ENCODE results near the gene COPS7A.

The COPS7A gene

DNA sequence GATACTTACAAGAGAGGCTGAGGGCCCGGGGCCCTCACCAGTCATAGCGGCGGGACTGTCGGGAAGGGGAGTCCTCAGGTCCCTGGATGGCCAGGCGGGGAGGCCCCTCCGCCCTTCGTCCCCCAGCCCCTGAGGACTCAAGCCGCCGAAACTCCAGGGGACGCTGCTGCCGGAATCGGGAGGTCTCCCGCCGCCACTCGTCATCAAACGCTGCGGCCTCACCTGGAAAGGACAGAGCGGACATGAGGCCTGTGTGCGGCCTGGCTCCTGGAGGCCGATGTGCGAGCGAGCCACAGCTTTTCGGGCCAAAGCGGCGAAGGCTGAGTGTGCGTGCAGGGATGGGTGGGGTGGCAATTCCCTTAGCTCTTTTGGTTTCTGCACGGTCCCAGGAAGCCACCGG, 24.9 kb downstream of the COPS7A start:
- no peak for DNase-seq (ENCODE audit: extremely low read depth in 1 of 2, low read depth in 1 of 2)

GRCh38 chr12:6750506-6750905, 26.7 kb downstream of the COPS7A start:
- no peak for DNase-seq (ENCODE audit: extremely low read depth in 1 of 2, low read depth in 1 of 2)

GRCh38 chr12:6751767-6752166, 27.9 kb downstream of the COPS7A start:
- no peak for DNase-seq (ENCODE audit: extremely low read depth in 1 of 2, low read depth in 1 of 2)

- DNase-seq (ENCODE audit: extremely low read depth in 1 of 2, low read depth in 1 of 2) = no peak
These were observed 28.5 kb downstream of the COPS7A start for GRCh38 chr12:6752167-6752920.

DNA sequence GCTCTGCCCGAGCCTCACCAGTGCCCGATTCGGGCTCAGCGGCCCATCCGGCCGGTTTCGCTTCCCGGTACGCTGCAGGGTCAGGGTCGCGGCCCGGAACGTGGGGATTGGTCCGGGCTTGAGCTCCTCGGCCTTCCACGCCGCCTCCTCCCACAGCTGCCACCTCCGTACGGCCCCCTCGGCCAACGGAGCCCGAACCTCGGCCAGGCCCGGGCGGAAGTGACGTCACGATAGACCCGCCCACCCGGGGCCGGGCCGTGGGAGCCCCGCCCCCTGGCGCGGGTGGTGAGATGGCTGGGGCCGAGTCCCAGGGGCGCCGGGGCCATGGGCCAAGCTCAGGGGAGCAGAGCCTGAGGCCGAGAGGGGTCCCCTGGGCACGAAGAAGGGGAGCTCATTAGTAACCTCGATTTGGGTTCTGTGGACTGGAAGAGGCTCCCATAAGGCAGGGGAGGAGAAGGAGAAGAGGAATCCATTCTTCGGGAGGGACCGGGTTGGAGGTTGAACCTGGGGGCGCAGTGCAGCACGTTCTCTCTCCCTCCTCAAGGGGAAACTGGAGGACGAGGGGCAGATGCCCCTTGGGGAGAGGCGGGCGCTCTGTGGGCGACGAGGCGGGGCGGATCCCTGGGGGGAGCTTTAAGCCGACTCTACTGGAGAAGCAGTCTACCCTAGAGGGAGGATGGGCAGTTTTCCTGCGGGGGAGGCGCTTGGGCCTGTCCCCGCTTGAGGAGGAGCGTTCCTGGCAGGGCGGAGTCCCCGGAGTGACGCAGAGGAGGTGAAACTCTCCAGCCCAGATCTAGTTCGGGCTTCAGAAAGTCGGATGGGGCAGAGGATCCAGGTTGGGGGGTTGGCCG, 29.3 kb downstream of the COPS7A start, which contains the start of gene MLF2:
TSS of gene MLF2 (minus strand) at position 221 of the 851 bp plus-strand sequence. CDS start 807 bp downstream, outside the sequence.
- DNase-seq (ENCODE audit: extremely low read depth in 1 of 2, low read depth in 1 of 2) = peak; percentile 93 to 98

- no peak for DNase-seq (ENCODE audit: extremely low read depth in 1 of 2, low read depth in 1 of 2)
These were observed 30.0 kb downstream of the COPS7A start for GRCh38 chr12:6753772-6754356.

GRCh38 chr12:6754411-6754810, 30.6 kb downstream of the COPS7A start:
- DNase-seq (ENCODE audit: extremely low read depth in 1 of 2, low read depth in 1 of 2) = no peak

DNA sequence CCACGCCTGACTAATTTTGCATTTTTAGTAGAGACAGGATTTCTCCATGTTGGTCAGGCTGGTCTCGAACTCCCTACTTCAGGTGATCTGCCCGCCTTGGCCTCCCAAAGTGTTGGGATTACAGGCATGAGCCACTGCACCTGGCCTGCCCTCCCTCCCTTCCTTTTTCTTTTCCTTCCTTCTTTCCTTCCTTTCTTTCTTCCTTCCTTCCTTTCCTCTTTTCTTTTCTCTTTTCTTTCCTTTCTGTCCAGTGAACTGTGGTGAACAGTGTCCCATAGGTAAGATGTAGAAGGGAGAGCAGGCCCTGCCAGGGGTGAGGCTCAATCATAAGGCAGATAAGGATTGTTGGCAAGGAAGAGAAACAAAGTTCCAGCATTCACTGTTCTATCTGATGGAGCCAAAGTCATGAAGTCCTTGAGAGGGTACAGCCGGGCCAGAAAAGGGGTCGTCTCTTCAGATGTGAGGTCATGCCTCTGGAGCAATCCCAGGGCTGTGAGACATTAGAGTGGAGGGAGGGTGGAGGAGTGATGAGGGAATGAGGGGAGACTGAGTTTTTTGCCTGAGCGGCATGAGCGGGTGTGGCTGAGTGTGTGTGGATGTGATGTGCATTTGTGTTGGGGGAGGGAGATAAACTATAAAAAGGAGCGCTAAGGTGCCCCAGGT, 33.3 kb downstream of the COPS7A start:
- DNase-seq (ENCODE audit: extremely low read depth in 1 of 2, low read depth in 1 of 2) = no peak

DNA sequence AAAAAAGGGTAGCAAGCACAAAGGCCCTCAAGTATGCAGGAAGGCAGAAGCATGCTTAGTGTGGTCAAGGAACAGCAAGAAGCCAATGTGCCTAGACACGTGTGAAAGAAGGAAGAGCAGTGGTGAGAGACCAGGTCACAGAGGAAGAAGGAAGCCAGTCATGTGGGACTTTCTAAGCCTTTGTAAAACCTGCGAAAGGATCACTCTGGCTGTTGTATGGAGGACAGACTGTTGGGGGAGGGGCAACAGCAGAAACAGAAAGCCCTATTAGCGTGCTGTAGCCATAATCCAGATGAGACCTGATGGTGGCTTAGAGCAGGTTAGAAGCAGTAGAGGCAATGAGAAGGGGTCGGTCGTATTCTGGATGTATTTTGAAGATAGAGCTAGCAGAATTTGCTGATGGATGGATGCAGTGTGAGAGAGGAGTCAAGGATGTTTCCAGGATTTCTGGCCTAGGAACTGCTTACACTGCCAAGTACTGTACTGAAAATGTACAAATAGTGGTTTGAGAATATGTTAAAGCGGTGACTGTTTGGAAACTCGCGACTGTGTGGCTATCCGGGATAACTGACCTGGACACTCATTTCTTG, 34.8 kb downstream of the COPS7A start:
- DNase-seq (ENCODE audit: extremely low read depth in 1 of 2, low read depth in 1 of 2) = no peak

DNA sequence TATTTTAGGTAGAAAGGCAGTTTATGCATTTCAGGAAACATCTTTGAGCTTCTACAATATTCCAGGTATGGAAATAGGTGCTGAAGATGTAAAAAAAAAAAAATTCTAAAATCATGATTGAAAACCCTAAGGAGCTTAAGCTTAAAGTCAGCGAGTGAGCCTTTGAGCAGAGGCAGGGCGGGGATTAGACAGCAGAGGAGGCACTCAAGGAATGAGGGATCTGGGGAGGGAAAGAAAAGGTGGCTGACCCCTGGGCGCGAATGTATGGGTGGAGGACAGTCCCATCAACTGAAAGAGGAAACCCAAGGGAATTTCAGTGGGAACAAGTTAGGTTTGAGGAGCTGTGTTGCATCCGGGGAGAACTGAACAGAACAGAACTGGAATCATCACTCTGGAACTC, 35.9 kb downstream of the COPS7A start:
- DNase-seq (ENCODE audit: extremely low read depth in 1 of 2, low read depth in 1 of 2) = no peak

- DNase-seq (ENCODE audit: extremely low read depth in 1 of 2, low read depth in 1 of 2) = no peak
These were observed 39.5 kb downstream of the COPS7A start for GRCh38 chr12:6763380-6763779.

- DNase-seq (ENCODE audit: extremely low read depth in 1 of 2, low read depth in 1 of 2) = peak in 1 of 2 donors; percentile 65
These were observed 40.4 kb downstream of the COPS7A start for GRCh38 chr12:6764011-6764828.

DNA sequence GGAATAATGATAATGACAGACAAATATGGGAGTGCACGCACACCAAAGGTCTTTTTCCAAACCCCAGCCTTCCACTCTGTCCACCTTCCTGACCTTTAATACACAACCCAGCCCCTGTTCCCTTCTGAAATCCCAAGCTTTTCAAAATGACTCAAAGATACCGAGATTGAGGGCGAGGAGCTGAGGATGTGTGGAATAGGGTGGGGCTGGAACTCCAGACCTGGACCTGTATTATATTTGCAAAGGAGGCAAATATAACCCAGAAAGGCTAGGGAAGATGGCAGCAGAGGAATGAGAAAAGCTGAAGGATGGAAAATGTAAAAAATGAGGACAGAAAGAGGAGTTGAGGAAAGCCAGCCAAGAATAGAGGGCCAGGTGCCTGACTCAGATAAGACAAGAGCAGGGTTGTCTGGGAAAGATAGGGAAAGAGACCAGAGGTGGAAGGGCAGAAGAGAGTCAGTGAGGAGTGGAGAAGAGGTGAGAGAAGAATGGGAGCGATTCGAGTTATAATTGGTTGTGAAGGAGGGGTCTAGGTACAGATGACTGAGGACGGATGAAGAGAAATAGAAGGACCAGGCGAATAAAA, 41.3 kb downstream of the COPS7A start:
- DNase-seq (ENCODE audit: extremely low read depth in 1 of 2, low read depth in 1 of 2) = no peak

DNA sequence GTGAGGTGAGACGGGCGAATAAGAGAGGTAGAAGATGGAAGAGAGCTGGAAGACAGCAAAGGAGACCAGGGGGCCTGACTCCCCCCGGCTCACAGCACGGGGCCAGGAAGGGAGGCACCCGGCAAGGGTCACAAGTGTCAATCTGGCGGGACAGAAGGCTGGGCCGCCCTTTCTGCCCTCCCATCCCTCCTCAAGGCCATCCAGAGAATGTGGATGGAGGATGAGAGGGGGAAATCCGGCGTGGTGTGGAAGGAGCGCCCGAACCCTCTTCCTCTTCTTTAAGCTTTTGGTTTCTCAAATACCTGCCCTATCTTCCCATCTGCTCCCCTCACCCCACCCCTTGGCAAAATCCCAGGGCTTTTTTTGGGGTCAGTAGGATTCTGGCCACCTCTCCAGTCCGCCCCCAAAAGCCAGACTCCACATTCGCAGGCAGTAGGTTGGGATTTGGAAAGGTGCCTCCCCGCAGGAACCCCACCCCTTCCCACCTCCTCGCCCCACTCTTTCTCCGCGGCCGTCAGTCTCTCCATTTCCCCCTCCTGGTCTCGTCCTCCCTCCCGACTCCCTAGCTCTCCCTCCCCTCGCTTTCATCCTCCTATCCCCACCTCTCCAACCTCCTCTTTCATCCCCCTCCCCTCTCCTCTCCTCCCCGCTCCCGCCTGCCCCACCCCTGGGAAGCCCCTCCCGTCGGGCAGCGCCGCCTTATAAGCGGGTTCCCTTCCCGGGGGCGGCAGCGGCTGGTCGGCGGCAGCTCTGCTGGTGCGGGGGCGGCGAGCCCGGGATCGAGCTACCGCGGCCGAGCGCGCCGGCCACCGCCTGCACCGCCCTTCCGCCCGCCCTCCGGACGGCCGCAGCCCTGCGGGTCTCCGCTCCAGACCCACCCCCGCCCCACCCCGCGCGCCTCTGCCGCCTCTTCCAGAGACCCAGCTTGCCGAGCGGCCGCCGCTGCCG, 42.1 kb downstream of the COPS7A start, which contains the start of gene PTMS:
TSS of gene PTMS (plus strand) at position 730 of the 948 bp plus-strand sequence. CDS start 343 bp downstream, outside the sequence.
- DNase-seq (ENCODE audit: extremely low read depth in 1 of 2, low read depth in 1 of 2) = no peak

DNA sequence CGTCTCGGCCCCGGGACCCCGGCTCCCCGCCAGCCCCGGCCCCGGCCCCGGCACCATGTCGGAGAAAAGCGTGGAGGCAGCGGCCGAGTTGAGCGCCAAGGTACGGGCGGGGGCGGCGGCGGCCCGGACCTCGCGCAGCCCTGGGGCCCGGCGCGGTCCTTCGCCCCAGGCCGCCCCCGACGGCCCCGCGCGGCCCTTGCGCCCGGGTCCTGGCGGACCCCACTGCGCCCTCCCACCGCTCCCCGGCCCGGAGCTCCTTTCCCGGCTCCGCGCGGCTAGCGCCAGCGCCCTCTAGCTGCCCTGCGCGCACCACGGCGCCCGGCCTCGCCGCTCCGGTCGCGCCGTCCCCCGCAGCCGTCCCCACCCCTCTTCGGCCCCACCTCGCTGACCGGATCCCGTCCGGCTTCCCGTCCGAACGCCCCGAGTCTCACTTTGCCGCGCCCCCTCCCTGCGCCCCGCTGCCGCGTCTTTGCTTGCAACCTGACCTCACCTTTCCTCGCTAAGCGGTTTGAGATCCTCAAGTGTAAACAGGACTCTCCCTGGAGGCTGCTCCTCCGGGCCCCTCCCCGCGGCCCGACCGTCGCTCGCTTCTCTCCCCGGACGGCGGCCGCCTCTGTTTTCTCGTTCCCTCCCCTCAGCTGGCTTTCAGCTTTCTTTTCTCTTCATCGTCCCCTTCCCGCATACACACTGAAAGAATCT, 43.0 kb downstream of the COPS7A start:
- DNase-seq (ENCODE audit: extremely low read depth in 1 of 2, low read depth in 1 of 2) = no peak

- no peak for DNase-seq (ENCODE audit: extremely low read depth in 1 of 2, low read depth in 1 of 2)
These were observed 43.8 kb downstream of the COPS7A start for GRCh38 chr12:6767353-6768319.
